H54 (cell line): ENCODE results near the gene ACP7.
"Not testable (repeated sequence)": the region's sequence is repeated elsewhere in the genome, so short reads cannot be mapped to it uniquely, and the experiment has no call there.

Experiments
- DNase-seq: peaks from one replicate; pipeline ENCODE4 v3.0.0; 2011; ENCODE audit warnings: low spot score, mixed read lengths; ENCODE audit not compliant: insufficient read length
- FAIRE-seq: peaks from 3 replicates; lab custom pipeline; 2011; peaks lifted over from hg19 to GRCh38; lab: Jason Lieb, UNC
- POLR2A ChIP-seq: IDR thresholded peaks from 2 replicates; pipeline ENCODE4 v1.6.1; 2011; ENCODE audit warnings: low read depth, mild to moderate bottlenecking, low read length

ACP7 gene

DNA sequence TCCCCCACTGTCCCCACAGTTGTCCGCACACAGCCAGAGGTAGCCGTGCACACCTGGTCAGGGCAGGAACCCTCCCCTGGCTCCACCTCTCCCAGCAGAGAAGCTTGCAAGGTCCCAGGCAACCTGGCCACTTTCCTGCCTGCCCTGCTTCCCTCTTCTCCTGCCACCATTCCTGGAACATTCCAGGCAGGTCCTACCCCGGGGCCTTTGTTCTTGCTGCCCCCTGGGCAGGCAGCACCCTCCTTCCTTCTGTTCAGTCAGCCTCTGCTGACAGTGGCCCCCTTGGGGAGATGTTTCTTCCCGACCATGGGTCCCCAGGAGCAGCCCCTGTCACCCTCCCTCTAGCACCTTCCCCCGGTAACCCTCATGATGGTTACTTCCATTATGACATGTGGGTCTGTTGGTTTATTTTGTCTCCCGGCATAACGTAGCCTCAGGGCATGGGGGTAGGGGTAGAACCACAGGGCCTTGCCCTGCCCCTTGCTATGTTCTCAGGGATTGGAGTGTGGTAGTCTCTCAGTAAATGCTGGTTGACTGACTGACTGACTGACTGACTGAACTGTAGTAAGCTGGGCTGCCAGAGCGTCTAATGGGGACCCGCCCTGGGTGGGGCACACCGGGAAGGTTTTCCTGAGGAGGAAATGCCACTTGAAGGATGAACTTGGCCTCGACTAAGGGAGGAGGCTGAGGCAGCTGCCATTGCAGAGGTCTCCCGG lies 52.2 kb downstream of the ACP7 start:
- no peak for DNase-seq
- no peak for FAIRE-seq
- TF ChIP-seq POLR2A: no peak

DNA sequence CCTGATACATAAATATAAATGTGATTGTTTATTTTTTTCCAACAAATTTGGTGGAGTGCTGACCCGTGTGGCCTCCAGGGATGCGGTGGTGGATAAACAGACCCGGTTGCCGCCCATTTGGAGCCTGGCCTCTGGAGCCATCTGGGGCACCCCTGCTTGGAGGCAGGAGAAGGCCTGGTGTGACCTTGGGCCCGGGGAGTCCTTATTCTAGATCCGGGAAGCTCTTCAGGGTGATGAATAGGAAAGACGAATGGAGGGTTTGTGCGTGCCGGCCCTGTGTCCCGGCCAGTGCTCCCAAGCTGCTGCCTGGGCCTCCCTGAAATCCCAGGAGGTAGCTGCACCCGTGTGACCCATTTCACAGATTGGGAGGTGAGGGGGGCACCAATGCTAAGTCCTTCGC lies 53.0 kb downstream of the ACP7 start:
- DNase-seq (no peak), FAIRE-seq (no peak)
- TF ChIP-seq POLR2A: no peak

DNA sequence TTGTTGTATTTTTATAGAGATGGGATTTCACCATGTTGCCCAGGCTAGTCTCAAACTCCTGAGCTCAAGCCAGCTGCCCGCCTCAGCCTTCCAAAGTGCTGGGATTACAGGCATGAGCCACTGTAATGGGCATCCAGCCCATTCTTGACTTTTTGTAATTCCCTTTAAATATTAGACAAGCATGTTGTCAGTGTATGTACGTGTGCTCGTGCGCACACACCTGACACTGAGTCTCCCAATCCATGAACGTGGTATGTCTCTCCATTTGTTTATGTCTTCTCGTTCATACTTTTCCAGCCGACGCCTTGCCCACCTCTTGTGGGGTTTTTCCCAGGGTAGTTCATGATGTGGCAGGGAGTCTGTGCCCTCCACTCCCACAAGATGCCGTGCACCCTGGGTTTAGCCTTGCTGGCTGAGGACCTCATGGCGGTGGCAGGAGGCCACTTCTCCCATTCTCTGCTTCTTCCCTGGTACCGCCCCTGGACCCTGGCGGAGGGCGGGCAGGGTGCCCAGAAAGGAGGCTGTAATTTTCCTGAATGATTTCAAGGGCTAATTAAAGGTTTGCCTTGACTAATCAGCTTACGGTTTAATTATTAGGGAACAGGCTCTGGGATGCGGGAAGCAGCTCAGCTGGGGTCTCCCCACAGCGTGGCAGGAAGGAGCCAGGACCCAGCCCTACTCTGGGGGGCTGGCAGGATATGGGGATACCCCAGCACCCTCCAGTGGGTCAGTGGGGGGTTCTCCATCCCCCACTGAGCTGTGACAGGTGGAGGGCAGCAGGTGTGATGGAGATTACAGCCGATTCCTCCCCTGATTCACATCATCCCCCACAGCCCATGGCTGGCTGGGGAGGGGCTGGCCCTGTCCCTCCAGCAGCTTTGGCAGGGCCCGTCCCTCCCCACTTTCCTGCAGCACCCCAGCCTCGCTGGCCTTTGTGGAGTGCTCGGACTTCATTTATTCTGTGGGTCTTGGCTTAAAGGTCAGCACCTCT lies 54.3 kb downstream of the ACP7 start:
- no peak for TF ChIP-seq POLR2A
- FAIRE-seq (no peak), DNase-seq (no peak)

DNA sequence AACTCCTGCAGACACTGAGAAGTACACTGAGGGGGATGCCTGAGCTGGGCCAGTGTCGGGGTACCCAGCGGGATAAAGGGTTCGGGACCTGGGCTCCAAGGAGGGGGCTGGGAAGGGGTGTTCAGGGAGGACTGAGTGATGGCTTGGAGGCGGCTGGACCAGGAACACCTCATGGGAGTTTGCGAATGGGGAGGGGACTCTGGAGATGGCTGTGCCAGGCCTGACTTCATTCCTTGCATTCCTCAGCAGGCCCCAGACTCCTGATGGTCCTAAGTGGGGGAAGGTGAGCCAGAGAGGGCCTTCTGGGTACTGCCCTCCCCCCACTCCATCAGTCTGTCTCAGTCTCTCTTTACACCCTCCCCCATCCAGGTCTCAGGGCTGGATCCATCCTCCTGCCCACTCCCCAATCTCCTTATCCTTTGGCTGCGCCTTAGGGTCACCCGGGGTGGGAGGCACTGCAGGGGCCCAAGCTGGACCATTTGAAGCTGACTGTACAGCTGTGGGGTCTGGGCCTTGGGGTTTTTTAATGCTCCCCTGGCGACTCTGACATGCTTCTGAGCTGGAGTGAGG lies 55.2 kb downstream of the ACP7 start:
- no peak for TF ChIP-seq POLR2A
- FAIRE-seq: no peak
- no peak for DNase-seq

DNA sequence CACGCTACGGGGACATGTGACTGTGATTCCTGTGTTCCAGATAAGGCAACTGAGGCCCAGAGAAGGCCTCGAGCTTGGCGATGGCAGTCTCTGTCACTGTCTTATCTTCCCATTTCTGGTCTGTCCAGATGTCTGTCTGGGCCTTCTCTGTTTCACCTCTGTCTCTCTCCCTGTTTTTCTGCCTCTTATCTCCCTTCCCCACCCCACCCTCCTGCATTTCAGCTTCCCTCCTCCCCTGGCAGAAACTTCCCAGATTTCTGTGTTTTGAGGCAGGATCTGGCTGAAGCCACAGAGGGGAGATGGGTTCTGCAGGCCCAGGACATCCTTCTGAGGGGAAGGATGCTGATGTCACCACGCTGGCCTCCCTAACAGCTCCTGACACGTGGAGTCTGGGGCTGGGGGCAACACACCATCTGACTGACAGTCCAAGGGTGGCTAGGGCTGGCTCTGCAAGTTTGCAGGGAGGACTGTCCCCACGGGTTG lies 55.8 kb downstream of the ACP7 start:
- FAIRE-seq (no peak), DNase-seq (no peak)
- TF ChIP-seq POLR2A: no peak

DNA sequence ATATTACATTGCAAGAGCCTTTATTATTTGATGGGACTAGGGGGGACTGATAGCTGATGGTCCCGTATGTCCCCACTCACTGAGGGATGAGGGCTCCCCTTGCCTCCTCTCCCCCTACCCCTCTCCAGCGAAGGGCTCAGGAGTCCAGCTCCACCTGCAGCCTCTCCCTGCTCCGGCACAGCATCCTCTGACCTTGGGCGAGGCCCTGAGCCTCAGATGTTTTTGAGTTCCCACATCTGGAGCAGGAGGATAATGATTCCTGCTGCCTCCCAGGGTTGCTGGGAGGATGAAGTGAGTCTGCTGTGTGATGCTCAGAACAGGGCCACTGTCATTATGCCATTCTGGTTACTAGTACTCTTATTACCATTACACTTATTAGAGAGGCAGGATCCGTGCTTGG lies 56.4 kb downstream of the ACP7 start:
- DNase-seq (no peak), FAIRE-seq (no peak)
- TF ChIP-seq POLR2A: no peak

DNA sequence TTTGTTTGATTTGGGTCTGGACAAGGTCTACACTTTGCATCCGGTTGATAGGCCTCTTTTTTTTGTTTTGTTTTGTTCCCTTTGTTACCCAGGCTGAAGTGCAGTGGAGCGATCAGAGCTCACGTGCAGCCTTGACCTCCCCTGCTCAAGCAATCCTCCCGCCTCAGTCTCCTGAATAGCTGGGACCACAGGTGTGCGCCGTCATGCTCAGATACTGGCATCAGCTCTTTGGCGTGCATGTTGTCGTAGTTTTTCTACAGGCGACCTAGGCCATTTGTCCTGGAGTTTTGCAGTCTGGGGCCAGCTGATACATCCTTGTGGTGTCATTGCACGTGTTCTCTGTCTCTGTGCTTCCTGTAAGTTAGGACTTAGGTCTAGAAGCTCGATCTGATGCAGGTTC lies 57.8 kb downstream of the ACP7 start:
- DNase-seq: no peak
- FAIRE-seq: no peak
- no peak for TF ChIP-seq POLR2A

DNA sequence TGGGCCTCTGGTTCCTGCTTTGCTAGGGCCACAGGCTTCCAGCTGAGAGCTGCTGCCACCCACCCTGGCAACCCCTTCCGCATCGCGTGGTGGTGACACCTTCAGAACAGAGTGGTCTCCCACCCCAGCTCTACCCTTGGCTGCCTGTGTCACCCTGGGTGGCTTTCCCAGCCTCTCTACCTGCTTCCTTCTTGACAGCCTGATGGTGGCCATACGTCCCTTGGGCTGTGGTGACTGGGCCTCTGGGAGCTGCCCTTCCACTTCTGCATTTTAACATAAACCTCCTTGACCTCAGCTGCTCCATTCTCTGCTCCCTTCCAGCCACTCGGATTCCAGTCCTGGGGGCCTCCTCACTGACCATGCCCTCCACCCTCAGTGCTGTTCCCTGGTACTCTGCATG lies 58.5 kb downstream of the ACP7 start:
- no peak for FAIRE-seq
- no peak for DNase-seq

DNA sequence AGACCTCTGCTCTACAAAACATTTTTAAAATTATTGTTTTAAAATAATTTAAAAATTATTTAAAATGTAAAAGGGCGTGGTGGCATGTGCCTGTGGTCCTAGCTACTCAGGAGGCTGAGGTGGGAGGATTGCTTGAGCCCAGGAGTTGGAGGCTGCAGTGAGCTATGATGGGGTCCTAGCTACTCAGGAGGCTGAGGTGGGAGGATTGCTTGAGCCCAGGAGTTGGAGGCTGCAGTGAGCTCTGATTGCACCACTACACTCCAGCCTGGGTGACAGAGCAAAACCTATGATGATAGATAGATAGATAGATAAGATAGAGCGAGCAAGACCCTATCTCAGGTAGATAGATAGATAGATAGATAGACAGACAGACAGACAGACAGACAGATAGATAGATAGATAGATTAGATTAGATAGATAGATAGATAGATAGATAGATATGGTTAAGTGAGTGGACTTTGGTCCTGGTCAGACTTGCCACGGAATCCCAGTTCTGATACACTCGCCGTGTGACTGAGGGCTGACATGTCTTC lies 59.7 kb downstream of the ACP7 start:
- DNase-seq, FAIRE-seq: not testable (repeated sequence)

More for the DNA sequence above, 58.5 kb downstream of the ACP7 start:
- TF ChIP-seq POLR2A: no peak

DNA sequence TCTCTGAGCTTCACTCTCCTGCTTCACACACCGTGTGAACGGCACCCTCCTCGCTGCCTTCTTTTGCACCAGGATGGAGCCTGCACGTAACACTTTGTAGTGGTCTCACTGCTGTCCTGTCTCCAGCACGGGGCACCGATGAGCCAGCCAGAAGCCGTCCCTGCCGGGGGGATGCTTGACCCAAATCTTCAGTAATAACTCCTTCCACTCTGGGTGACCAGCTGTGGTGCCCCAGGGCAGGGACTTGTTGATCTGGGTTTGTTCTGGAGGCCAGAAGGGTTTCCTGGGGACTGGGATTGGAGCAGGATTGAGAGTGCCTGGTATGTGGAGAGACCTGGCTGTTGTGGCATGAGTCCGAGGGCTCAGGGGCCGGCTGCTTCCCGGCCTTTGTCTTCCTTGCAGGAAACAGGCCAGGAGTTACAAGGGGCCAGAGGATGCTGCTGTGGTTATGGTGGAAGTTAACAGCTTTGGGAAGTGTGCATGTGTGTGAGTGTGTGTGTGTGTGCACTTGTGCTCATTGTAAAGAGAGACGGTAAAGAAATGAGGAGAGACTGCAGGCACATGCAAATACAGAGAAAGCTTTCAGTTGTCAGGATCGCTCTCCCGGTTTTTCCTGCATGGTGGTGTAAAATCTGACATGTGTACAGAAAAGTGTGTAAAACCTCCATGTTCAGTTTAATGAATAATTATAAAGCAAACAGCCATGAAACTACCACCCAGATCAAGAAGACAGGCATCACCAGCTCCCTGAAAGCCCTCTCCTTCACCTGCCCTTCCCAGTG lies 60.3 kb downstream of the ACP7 start:
- TF ChIP-seq POLR2A: no peak
- DNase-seq (no peak), FAIRE-seq (no peak)

DNA sequence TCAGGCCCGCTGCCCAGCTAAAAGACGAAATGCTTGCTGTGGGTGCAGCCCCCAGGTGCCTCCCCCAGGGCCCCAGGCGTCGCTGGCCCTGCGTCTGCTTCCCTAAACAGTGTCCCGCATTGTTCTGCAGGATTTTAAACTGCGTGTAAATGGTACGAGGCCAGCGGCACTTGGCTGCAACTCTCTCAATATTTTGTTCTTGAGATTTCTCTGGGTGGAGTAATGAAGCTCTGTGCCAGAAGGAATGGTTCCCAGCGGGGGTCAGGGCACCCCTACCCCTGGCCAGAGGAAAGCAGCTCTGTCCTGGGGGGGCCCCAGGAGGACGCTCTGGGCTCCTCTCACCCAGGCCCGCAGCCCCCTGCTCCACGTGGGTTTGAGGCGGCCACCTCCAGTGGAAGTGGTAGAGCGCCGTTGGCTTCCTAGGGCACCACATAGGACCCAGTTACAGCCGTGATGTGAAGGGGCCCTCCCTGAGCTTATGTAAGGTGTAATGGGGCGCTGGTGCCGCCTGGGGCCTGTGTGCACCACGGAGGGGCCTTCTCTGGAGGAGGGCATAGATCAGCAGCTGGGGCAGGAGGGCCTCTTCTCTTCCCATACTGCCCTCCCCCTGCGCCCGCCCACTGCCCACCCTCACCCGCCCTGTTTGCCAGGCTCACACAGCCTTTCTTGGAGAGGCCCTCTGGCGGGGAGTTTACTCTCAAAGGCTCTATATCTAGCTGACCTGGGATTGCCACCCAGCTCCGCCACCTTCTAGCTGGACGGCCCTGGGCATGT lies 61.2 kb downstream of the ACP7 start:
- FAIRE-seq (no peak), DNase-seq (no peak)
- no peak for TF ChIP-seq POLR2A

DNA sequence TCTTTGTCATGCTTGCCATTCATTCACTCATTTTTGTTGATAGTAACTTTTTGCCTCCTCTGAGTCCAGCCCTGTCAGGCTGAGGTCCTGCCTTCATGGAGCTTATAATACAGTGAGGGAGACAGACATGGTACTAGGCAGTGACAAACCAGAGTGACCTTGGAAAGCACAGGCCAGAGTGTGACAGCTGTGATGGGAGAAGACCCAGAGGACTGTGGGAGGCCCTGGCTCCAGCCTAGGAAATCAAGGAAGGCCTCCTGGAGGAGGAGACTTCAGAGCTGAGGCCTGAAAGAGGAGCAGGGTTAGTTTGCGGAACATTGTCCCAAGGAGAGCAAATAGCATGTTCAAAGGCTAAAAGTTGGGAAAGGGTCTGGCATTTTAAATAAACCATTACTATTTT lies 61.9 kb downstream of the ACP7 start:
- no peak for TF ChIP-seq POLR2A
- no peak for DNase-seq
- no peak for FAIRE-seq
